Stimulated activated effector memory CD8-positive, alpha-beta T cell treated with anti-CD3 and anti-CD28 coated beads, Interleukin-12 subunit alpha, Interleukin-12 subunit beta, amount 100 ng/mL, for 72 hours (primary cell): ENCODE measurements around the gene CPEB3.

ENCODE experiments used
- ATAC-seq: fragments of 150-1000 bp; cut with Tn5 transposase; 2 replicates; pipeline ENCODE4 v1.10.0; 2021
- DNase-seq, 2 donors: peaks; one replicate each; pipeline ENCODE4 v3.0.0; 2021 to 2022; ENCODE audit warnings: low spot score in 2 of 2
- H3K27ac Mint-ChIP-seq: one replicate; pipeline ENCODE4 v1.8.0; 2022; ENCODE audit warnings: mild to moderate bottlenecking, mixed read lengths
- H3K36me3 Mint-ChIP-seq: one replicate; pipeline ENCODE4 v1.8.0; 2022; ENCODE audit warnings: mild to moderate bottlenecking, mixed read lengths
- H3K4me1 Mint-ChIP-seq: one replicate; pipeline ENCODE4 v1.8.0; 2022; ENCODE audit warnings: mixed read lengths
- H3K4me3 Mint-ChIP-seq: one replicate; pipeline ENCODE4 v1.8.0; 2022; ENCODE audit warnings: mild to moderate bottlenecking, mixed read lengths
- H3K9me3 Mint-ChIP-seq: one replicate; pipeline ENCODE4 v1.8.0; 2022; ENCODE audit warnings: mixed read lengths

CPEB3 gene

DNA sequence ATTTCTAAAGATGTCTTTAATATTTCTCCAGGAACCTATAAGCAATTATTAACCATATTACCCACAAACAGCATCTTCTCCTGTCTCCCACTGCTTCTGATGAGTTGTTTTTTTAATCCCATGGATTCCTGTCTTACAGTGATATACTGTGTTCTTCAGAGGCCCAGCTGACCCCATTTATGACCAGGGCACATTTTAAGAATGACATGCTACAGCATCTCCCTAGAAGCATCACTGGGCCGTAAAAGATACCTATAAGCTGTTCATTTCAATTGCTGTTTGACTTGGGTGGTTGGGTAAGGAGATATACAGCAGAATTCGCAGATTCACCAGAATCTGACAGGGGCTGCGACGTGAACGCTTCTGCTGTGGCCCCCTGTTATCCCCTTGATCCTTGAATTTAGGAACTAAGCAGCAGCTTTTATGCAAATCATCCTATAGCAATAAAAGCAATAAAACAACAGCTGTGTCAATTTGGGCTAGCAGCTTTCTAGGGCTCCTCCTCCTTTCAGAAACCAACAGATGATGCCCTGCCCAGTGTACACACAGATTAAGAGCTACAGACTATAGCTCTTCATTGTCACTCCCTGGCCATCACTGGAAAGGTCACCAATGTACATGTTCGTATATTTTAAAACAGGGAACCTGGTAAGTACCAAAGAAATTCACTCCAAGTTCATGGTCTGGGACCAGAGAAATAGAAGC is 86.8 kb downstream of the CPEB3 start:
- no peak overlapping the region for H3K27ac Mint-ChIP-seq
- DNase-seq (no peak), ATAC-seq (no peak)
- H3K9me3 Mint-ChIP-seq, result no peaks in the 10 kb centered on the region
- no peak overlapping the region for H3K4me3 Mint-ChIP-seq
- H3K36me3 Mint-ChIP-seq, result no peaks in the 10 kb centered on the region
- no peaks in the 10 kb centered on the region for H3K4me1 Mint-ChIP-seq

DNA sequence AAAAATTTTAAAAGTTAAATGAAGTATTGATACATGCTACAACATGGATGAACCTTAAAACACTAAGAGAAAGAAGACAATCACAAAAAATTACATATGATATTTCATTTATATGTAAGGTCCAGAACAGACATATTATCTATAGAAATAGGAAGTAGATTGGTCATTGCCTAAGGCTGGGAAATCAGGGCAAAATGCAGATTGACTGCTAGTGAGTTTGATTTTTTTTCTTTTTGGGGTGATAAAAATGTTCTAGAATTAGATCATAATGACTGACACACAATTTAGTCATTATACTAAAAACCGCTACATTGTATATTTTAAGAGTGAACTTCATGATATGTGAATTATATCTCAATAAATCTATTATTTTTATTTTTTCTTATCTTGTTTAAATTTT is 88.3 kb downstream of the CPEB3 start:
- no peak for ATAC-seq

DNA sequence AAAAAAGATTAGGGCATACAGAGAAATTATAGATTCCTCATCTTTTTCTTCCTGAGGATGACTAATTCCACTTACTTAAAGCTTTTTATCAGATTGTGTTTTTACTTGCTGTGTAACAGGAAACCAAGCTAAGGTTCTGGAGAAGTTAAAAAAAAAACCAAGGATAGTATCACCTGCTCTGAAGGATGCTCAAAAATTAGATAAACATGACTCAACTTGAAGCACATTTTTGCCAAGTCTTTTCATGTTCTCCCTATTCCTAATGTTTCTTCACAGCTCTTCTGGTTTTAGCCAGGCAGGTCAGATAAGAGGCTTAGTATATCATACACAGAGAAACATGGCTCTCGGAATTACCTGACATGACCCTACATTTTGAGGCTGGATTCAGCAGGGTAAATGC is 90.3 kb downstream of the CPEB3 start:
- Mint-ChIP-seq H3K9me3 (no peaks in the 10 kb centered on the region), H3K4me3 (no peak overlapping the region), H3K36me3 (no peaks in the 10 kb centered on the region), H3K27ac (no peak overlapping the region), H3K4me1 (peaks cover 5% of the 10 kb centered on the region)
- no peak for DNase-seq
- ATAC-seq, result no peak

More for the DNA sequence above, 88.3 kb downstream of the CPEB3 start:
- no peak overlapping the region for H3K4me3 Mint-ChIP-seq
- no peaks in the 10 kb centered on the region for H3K9me3 Mint-ChIP-seq
- H3K27ac Mint-ChIP-seq, result no peak overlapping the region
- H3K36me3 Mint-ChIP-seq, result no peaks in the 10 kb centered on the region
- peaks cover 5% of the 10 kb centered on the region for H3K4me1 Mint-ChIP-seq
- no peak for DNase-seq

DNA sequence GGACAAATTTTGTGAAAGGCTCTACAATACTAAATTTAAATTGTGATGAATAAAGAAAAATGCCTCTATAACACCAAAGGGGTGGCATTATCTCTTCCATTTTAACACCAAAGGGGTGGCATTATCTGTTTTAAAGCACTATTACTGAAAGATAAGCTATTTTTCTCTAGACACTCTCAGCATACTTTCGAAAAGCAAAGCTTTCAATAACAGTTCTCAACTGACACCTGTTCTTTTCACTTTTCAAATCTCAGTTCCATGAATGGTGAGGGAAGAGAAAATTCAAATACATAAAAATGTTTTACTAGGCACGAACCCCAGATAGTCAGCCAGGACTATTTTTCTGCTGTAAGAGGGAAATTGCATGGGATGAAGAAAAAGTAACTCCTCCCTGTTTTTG is 103.8 kb downstream of the CPEB3 start:
- Mint-ChIP-seq H3K36me3 (peaks cover 19% of the 10 kb centered on the region), H3K4me1 (no peaks in the 10 kb centered on the region), H3K4me3 (no peak overlapping the region), H3K9me3 (no peaks in the 10 kb centered on the region), H3K27ac (no peak overlapping the region)
- DNase-seq, result no peak
- ATAC-seq, result no peak

DNA sequence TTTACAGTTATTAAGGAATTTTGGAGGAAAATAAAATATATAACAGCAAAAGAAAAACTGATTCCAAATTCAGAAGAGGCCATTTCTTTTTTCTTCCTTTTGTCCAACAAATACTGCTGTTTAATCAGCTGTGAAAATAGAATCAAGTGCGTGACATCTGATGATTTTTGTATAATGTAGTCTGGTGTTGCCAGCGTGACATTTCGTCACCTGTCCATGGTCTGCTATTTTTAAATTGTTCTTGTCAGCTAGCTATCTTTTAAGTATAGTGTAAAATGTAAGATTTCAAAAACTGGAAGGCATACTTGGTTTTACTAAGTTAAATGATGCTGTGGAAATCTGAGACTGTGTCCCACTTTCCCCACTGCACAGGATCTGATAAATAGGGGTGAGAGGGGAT is 105.9 kb downstream of the CPEB3 start:
- Mint-ChIP-seq H3K4me1 (no peaks in the 10 kb centered on the region), H3K27ac (no peak overlapping the region), H3K4me3 (no peak overlapping the region), H3K36me3 (peaks cover 4% of the 10 kb centered on the region), H3K9me3 (no peaks in the 10 kb centered on the region)
- ATAC-seq (no peak), DNase-seq (no peak)

DNA sequence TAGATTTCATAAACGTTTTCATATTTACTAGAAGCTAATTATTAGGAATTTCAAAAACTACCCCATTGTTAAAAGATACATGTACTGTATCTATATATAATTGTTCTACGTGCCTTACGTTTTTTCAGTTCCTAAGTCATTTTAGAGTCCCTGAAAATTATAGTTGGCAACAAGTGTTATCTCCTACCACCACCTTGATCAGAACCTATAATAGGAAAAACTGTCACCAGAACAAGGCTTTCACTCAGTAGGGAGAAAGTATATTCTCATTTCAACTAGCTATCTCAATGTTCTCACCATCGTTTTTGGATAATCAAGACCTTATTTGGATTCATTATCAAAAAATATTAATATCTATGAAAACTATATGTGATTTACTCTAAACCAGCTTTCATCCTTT is 107.7 kb downstream of the CPEB3 start:
- Mint-ChIP-seq H3K4me1 (no peaks in the 10 kb centered on the region), H3K36me3 (no peaks in the 10 kb centered on the region), H3K4me3 (no peak overlapping the region), H3K27ac (no peak overlapping the region), H3K9me3 (no peaks in the 10 kb centered on the region)
- no peak for ATAC-seq
- no peak for DNase-seq

DNA sequence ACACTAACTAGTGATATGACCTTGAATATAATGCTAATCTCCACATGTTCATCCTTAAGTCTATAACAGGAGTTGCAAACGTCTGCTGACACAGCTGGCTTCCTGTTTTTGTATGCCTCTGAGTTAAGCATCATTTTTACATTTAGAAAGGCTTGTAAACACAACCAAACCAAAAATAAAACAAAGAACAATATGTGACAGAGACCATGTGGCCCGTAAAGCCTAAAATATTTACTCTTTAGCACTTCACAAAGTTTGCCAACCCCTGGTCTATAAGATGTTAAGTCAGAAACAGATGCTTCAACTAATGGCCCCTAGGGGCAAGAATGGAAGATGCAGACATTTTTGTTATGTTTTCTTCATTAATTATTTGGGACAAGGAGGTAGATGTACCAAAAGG is 109.3 kb downstream of the CPEB3 start:
- Mint-ChIP-seq H3K27ac (no peak overlapping the region), H3K36me3 (no peaks in the 10 kb centered on the region), H3K4me1 (no peaks in the 10 kb centered on the region), H3K4me3 (no peak overlapping the region), H3K9me3 (no peaks in the 10 kb centered on the region)
- ATAC-seq (no peak), DNase-seq (no peak)

DNA sequence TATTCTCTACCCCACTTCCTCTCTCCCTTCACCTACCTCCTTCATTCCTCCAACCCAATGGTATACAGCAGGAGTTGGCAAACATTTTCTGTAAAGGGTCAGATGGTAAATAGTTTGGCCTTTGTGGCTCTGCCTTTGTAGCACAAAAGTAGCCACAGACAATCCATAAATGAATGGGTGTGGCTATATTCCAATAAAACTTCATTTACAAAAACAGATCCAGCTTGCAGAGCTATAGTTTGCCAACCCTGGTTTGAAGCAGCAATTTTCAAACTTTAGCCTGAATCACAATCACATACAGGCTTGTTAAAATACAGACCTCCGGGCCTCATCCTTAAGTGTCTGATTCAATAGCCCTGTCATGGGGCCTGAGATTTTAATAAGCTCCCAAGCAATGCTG is 110.5 kb downstream of the CPEB3 start:
- H3K4me3 Mint-ChIP-seq, result no peak overlapping the region
- H3K4me1 Mint-ChIP-seq, result no peaks in the 10 kb centered on the region
- no peaks in the 10 kb centered on the region for H3K36me3 Mint-ChIP-seq
- H3K9me3 Mint-ChIP-seq, result no peaks in the 10 kb centered on the region
- ATAC-seq (no peak), DNase-seq (no peak)
- H3K27ac Mint-ChIP-seq, result no peak overlapping the region

DNA sequence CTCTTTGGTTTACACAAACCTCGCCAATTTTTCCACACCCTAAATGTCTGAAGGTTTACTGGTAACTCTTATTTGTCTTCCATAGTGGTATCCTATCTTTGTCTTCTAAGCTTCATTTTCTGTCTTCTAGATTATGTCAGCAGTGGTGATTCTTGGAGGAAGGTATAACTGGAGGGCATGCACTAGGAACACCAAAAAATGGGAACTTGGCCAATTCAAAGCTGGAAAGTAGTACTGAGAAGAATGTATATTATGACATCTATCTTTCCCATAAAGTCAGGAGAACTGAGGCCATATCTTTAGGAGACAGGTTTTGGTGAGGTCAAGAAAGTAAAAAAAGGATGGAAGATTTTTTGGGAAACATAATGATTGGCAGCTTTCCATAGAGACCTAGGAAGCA is 113.3 kb downstream of the CPEB3 start:
- Mint-ChIP-seq H3K4me1 (no peaks in the 10 kb centered on the region), H3K36me3 (no peaks in the 10 kb centered on the region), H3K27ac (no peak overlapping the region), H3K4me3 (no peak overlapping the region), H3K9me3 (no peaks in the 10 kb centered on the region)
- DNase-seq, result no peak
- no peak for ATAC-seq

DNA sequence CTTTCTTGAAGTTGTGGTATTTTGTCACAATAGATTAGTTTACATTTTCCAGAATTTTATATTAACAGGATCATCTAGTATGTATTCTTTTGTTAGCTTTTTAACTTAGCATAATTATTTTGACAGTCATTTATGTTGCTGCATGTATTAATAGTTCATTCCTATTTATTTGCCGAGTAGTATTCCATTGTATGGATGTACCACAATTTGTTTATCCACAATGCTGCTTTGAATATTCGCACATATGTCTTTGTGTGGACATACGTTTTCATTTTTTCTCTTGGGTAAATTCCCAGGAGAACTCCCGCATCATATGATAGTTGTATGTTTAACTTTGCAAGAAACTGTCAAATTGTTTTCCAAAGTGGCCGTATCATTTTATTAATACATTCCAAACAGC is 115.7 kb downstream of the CPEB3 start:
- H3K27ac Mint-ChIP-seq, result no peak overlapping the region
- no peaks in the 10 kb centered on the region for H3K36me3 Mint-ChIP-seq
- H3K4me3 Mint-ChIP-seq, result no peak overlapping the region
- no peak for ATAC-seq
- DNase-seq, result no peak
- H3K9me3 Mint-ChIP-seq, result no peaks in the 10 kb centered on the region
- H3K4me1 Mint-ChIP-seq, result no peaks in the 10 kb centered on the region

DNA sequence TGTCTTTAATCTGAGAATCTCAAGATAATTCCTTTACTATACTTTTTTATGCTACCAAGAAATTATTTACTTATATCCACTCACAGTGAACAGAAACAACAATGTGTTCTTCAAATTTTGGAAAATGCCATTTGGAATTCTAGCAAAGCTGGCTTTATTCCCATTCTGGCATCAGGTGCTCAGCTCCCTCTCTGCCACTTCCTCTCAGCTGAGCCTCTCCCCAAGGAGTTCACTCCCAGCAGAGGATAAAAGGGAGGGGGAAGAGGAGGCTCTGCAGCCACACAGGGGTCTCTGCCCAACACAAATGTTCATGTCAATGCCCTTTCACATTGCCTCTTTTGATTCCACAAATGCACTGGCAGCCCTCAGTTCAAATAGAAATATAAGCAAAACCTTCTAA is 116.9 kb downstream of the CPEB3 start:
- Mint-ChIP-seq H3K36me3 (no peaks in the 10 kb centered on the region), H3K27ac (no peak overlapping the region), H3K4me3 (no peak overlapping the region), H3K9me3 (peaks cover 5% of the 10 kb centered on the region), H3K4me1 (no peaks in the 10 kb centered on the region)
- no peak for ATAC-seq
- no peak for DNase-seq

DNA sequence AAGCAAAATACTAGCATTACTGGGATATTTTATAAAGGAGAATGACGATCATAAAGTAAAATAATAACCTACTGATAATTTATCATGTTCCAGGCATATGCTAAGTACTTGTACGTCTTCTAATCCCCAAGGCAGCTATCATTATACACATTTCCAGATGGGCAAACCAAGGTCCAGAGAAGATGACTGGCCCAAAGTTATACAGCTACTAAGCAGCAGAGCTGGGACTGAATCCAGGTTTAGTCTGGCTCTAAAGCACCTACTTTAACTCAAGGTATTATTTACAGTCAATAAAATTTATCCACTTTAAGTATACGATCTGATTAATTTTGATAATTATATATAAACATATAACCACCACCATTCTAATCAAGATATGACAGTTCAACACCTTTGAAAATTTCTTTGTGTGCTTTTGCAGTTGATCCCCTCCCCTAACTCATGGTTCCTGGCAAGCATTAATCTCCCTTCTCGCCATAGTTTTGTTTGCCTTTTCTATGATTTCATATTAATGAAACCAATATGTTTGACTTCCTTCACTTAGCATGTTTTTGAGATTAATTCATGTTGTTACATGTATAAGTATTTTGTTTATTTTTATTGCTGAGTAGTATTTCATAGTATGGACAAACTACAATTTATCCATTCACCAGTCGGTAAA is 126.7 kb downstream of the CPEB3 start:
- no peak for DNase-seq
- Mint-ChIP-seq H3K27ac (no peak overlapping the region), H3K4me3 (no peak overlapping the region), H3K4me1 (no peaks in the 10 kb centered on the region), H3K9me3 (no peaks in the 10 kb centered on the region), H3K36me3 (no peaks in the 10 kb centered on the region)
- ATAC-seq, result no peak

DNA sequence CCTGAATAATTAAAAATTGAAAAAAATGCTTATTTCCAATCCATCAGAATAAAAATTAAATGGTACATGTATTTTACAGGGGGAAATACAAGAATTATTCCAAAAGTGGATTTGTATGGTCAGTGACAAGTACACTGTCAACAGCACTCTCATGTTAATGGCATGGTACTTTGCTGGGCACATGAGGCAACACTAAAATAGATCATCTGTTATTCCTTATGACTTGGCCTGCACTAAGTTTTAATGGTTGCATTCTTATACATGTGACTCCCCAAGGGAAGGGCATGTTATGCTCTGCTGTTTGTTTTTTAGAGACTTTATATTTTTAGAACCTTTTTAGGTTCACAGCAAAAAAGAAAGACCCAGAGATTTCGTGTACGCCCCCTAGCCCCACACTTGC is 128.3 kb downstream of the CPEB3 start:
- Mint-ChIP-seq H3K4me1 (no peaks in the 10 kb centered on the region), H3K27ac (no peak overlapping the region), H3K4me3 (no peak overlapping the region), H3K9me3 (no peaks in the 10 kb centered on the region), H3K36me3 (no peaks in the 10 kb centered on the region)
- DNase-seq (no peak), ATAC-seq (no peak)

DNA sequence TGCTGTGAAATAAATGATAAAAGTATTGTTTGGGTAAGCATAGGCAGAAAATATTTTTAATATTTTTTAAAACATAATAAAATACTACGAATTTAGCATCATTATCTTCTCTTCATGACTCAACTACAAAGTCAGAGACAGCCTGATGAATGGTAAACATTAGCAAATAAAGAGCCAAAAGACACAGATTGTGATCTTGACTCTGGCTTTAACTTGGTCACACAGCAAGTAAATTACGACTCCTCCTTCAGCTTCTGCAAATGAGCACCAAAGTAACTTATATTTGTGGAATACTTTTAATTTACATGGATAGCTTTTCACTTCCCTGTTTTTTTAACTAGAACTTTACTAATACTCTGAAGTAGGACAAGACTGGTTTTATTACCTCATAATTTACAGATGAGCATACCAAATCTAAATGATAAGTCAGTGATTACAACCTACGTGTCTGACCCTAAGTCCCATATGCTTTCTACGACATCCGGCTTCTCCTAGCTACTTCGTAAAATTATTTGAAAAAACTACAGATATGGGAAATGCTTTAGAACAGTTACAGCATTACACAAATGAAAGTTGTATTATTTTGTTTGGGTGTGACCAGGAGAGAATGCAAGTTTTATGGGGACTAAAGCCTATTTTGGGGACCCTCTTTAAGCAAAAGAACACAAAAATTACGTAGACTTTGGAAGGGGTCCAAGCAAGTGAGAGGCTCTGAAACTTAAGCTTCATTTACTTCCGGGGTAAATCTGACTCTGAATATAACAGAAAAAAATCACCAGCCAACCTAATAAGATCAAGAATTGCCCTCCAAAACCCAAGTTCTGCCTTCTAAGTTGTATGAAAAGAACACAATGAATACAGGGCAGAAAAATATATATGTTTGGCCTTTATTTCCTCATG is 133.8 kb downstream of the CPEB3 start:
- Mint-ChIP-seq H3K4me1 (peaks cover 5% of the 10 kb centered on the region), H3K27ac (no peak overlapping the region), H3K36me3 (no peaks in the 10 kb centered on the region), H3K9me3 (no peaks in the 10 kb centered on the region), H3K4me3 (no peak overlapping the region)
- no peak for ATAC-seq
- DNase-seq, result no peak

DNA sequence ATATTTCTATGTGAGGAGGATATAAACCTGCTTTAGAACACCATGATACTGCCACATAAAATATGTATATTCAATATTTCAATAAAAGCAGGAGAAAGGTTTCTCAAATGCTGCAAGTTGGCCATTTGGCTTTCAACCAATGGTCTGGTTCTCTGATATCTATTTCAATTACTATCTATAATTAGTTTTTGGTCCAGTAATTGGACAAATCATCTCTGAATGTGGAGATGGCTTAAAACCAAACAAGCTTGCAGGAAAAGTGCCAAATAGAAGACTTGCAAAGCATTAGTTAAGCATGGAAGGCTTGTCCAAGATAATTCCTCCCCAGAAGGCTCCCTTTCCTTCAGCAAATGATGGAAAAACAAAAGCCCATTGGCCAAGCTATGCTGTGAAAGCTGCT is 140.1 kb downstream of the CPEB3 start:
- H3K4me3 Mint-ChIP-seq, result no peak overlapping the region
- no peak overlapping the region for H3K27ac Mint-ChIP-seq
- no peaks in the 10 kb centered on the region for H3K9me3 Mint-ChIP-seq
- ATAC-seq (no peak), DNase-seq (no peak)
- H3K4me1 Mint-ChIP-seq, result no peaks in the 10 kb centered on the region
- no peaks in the 10 kb centered on the region for H3K36me3 Mint-ChIP-seq

DNA sequence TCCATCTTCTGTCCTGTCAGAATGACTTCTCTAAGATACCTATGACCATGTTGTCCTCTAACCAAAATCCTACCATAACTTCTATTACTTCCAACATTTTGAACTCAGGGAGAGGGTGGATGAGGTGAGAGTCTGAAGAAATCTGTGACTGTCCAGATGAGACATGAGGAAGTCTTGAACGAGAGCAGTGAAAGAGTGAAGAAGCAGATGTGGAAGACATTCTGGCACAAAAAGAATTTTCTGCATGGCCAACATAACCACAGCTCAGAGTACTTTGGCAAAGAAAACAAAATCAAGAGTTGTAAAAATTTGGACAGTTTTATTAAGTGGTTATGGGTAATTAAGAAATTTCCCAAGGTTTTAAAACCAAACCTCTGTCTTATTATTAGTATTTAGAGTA is 141.6 kb downstream of the CPEB3 start:
- ATAC-seq, result no peak
- no peaks in the 10 kb centered on the region for H3K4me1 Mint-ChIP-seq
- no peaks in the 10 kb centered on the region for H3K36me3 Mint-ChIP-seq
- no peak overlapping the region for H3K4me3 Mint-ChIP-seq
- no peak for DNase-seq
- H3K9me3 Mint-ChIP-seq, result no peaks in the 10 kb centered on the region
- no peak overlapping the region for H3K27ac Mint-ChIP-seq
